Heart right ventricle (tissue), 16 donors: ENCODE measurements around the gene TRMT1. TPM values are rescaled to one million over a fixed set of nuclear protein-coding genes. Genes with fewer than 3 reads are reported as not detected.

Experiments
- ATAC-seq, 8 donors: fragments of 200-7000 bp; cut with Tn5 transposase; one replicate each; pipeline ENCODE4 v1.9.1; 2020; ENCODE audit warnings: mild to moderate bottlenecking in 8 of 8, moderate library complexity in 8 of 8, moderate number of reproducible peaks in 1 of 8
- DNase-seq, 2 donors: peaks; one replicate each; pipeline ENCODE4 v3.0.0-alpha.2; 2020
- H3K27ac ChIP-seq, 10 donors: fragments of 200-600 bp; sonication (generic) in 2 of 10; one replicate each; pipeline versions ENCODE4 v1.5.0 to v1.8.0; 2020 to 2022; ENCODE audit warnings: mild to moderate bottlenecking in 3 of 10
- H3K27me3 ChIP-seq, 7 donors: fragments of 200-600 bp; one replicate each; pipeline ENCODE4 v1.8.0; 2021 to 2022; ENCODE audit warnings: mild to moderate bottlenecking in 2 of 7
- H3K36me3 ChIP-seq, 9 donors: fragments of 200-600 bp; sonication (generic) in 1 of 9; one replicate each; pipeline versions ENCODE4 v1.5.0 to v1.8.0; 2020 to 2022; ENCODE audit warnings: mild to moderate bottlenecking in 2 of 9
- H3K4me1 ChIP-seq, 9 donors: fragments of 200-600 bp; sonication (generic) in 1 of 9; one replicate each; pipeline versions ENCODE4 v1.5.0 to v1.8.0; 2020 to 2022; ENCODE audit warnings: mild to moderate bottlenecking in 4 of 9
- H3K4me3 ChIP-seq, 10 donors: fragments of 200-600 bp; sonication (generic) in 2 of 10; one replicate each; pipeline versions ENCODE4 v1.5.0 to v1.8.0; 2020 to 2022; ENCODE audit warnings: mild to moderate bottlenecking in 7 of 10, moderate library complexity in 2 of 10
- H3K9me3 ChIP-seq, 11 donors: fragments of 200-600 bp in 10 of 11; sonication (generic) in 2 of 11; one replicate each; pipeline versions ENCODE4 v1.5.0 to v1.8.0; 2013 to 2022; ENCODE audit warnings: mild to moderate bottlenecking in 2 of 11, control low read depth in 1 of 11, moderate library complexity in 1 of 11
- WGBS, 2 donors: extraction: QIAGEN DNeasy Blood & Tissue Kit; methylation state at CpG; one replicate each; pipeline ENCODE4 v1.1.7; 2013; ENCODE audit warnings: inconsistent platforms in 1 of 2; 5-methylcytosine and 5-hydroxymethylcytosine counted together
- intact Hi-C, 10 donors: fragments of 100-400 bp; cut with DNase I; formaldehyde crosslinking; loops; one replicate each; pipeline versions ENCODE4 v1.11.1 to v1.14.2; 2022
- polyA plus RNA-seq, 2 donors: library from polyadenylated mRNA; stranded (reverse); fragments of 200-250 nt; gene quantifications; one replicate each; pipeline ENCODE4 v1.2.3, GENCODE V29; 2013
- total RNA-seq, 10 donors: library from RNA; stranded (reverse); fragmentation: NEBNext Ultra II Directional in 3 of 10; extraction: Animal tissue kit (Norgen Biotek cat#: 25700) in 3 of 10; gene quantifications; one replicate each; pipeline versions ENCODE4 v1.2.1 to v1.2.4, GENCODE V29; 2021 to 2023
- TF ChIP-seq, protein P1 (sequence below), 9 donors: fragments of 200-600 bp; sonication (generic) in 2 of 9; IDR thresholded peaks; one replicate each; pipeline versions ENCODE4 v1.5.0 to v1.8.0; 2021 to 2022; ENCODE audit warnings: antibody characterized with exemption in 9 of 9, mild to moderate bottlenecking in 5 of 9, moderate library complexity in 1 of 9
- donor health status: Arrhythmogenic right ventricular cardiomyopathy.
- donor health status: ischemic (EF 13 %, LVEDD 7.1; RV severe dilation, severe dysfunction).
- donor health status: healthy with polysubstance abuse.
- donor health status: DM: no; HTN: yes; CAD: no.
- donor health status: DM: no; HTN: no; CAD: no.
- donor health status: ischemic (EF 25% LVEDD 6.9; RV normal size, moderate dysfunction).
- donor health status: ischemic (EF 25% LVEDD 5.7; RV mildly dilated, moderate dysfunction).
- donor health status: healthy.
- donor health status: DM: yes; HTN: yes; CAD: no.
- donor health status: Ischemic cardiomyopathy.
- donor health status: ischemic (EF 35%, LVEDD 5.7; RV mildly dilated, moderate dysfunction).
- donor health status: nonischemic (EF 11% LVEDD 7.7; RV severe dilation, severe dysfunction).
- donor health status: DM: yes; HTN: yes; CAD: no.
- donor health status: PGD.
- donor health status: ischemic (EF 29% LVEDD 5.4; RV normal size, mild dysfunction).
- donor health status: nonischemic (EF 23%, LVEDD 6.1; RV moderate dilation, normal function).

Gene TRMT1
- total and polyA plus RNA-seq, 12 donors = 10.5 to 54.0 (median 14.8) TPM

GRCh38 chr19:13130886-13131490 lies 14.4 kb upstream of the TRMT1 start:
- H3K4me3 ChIP-seq = no peak overlapping the region
- no peaks in the 10 kb centered on the region for H3K27me3 ChIP-seq
- ATAC-seq (no peak), DNase-seq (no peak)
- H3K9me3 ChIP-seq = no peaks in the 10 kb centered on the region
- no peak overlapping the region for H3K27ac ChIP-seq
- WGBS, 2 donors = 94 to 96% methylated on average over 3 of the region's 3 CpGs
- TF ChIP-seq, protein P1, sequence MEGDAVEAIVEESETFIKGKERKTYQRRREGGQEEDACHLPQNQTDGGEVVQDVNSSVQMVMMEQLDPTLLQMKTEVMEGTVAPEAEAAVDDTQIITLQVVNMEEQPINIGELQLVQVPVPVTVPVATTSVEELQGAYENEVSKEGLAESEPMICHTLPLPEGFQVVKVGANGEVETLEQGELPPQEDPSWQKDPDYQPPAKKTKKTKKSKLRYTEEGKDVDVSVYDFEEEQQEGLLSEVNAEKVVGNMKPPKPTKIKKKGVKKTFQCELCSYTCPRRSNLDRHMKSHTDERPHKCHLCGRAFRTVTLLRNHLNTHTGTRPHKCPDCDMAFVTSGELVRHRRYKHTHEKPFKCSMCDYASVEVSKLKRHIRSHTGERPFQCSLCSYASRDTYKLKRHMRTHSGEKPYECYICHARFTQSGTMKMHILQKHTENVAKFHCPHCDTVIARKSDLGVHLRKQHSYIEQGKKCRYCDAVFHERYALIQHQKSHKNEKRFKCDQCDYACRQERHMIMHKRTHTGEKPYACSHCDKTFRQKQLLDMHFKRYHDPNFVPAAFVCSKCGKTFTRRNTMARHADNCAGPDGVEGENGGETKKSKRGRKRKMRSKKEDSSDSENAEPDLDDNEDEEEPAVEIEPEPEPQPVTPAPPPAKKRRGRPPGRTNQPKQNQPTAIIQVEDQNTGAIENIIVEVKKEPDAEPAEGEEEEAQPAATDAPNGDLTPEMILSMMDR (IDR thresholded peaks at IDR 0.05) = no peak
- intact Hi-C loops = no loop called here
- peaks cover 0 to 34% (median 25%) of the 10 kb centered on the region in 9 donors for H3K4me1 ChIP-seq
- H3K36me3 ChIP-seq = peaks cover 0 to 25% (median 5%) of the 10 kb centered on the region in 9 donors

DNA sequence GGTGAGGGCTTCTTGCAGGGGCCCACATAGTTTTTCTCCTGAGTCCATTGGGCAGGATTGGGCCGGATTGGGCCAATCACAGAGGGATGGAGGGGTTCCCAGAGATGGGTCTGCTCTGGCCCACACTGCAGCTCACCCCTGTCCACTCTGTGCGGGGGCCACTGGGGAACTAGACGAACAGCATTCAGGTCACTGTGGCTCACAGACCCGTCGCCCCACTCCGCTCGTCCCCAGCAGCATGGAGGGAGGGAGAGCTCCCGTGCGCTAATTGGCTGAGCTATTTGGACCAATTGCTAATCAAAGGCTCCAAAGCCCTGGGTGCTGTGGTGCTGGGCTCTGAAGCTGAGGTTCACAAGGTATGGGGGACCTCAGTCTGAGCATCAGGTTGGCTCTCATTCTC lies 12.8 kb upstream of the TRMT1 start:
- intact Hi-C loops = loop anchor here in 3 of 10 donors (10.0 kb wide), 1 partner anchor 135 kb away; no protein-coding TSS in a partner anchor
- Histone ChIP-seq H3K4me3 (no peak overlapping the region), H3K36me3 (peaks cover 0 to 15% (median 0%) of the 10 kb centered on the region in 9 donors), H3K4me1 (peaks cover 0 to 30% (median 20%) of the 10 kb centered on the region in 9 donors), H3K27me3 (no peaks in the 10 kb centered on the region), H3K9me3 (no peaks in the 10 kb centered on the region), H3K27ac (no peak overlapping the region)
- DNase-seq = no peak
- WGBS, 2 donors = 93 to 94% methylated on average over 9 of the region's 9 CpGs
- ATAC-seq = no peak
- TF ChIP-seq, protein P1 (IDR thresholded peaks at IDR 0.05) = no peak

GRCh38 chr19:13128583-13128982 lies 12.0 kb upstream of the TRMT1 start:
- TF ChIP-seq, protein P1 (IDR thresholded peaks at IDR 0.05) = no peak
- DNase-seq (no peak), ATAC-seq (peak in 4 of 8 donors; percentile 15 to 47 (median 24))
- Histone ChIP-seq H3K27ac (peak overlapping the region in 1 of 10 donors; percentile 35), H3K9me3 (no peaks in the 10 kb centered on the region), H3K36me3 (peaks cover 0 to 18% (median 0%) of the 10 kb centered on the region in 9 donors), H3K4me1 (peaks cover 0 to 27% (median 12%) of the 10 kb centered on the region in 9 donors), H3K4me3 (no peak overlapping the region), H3K27me3 (no peaks in the 10 kb centered on the region)
- intact Hi-C loops = loop anchor here in 3 of 10 donors (10.0 kb wide), 1 partner anchor 136 kb away; no protein-coding TSS in a partner anchor
- 55 to 87% methylated on average over 1 of the region's 1 CpG for WGBS, 2 donors

DNA sequence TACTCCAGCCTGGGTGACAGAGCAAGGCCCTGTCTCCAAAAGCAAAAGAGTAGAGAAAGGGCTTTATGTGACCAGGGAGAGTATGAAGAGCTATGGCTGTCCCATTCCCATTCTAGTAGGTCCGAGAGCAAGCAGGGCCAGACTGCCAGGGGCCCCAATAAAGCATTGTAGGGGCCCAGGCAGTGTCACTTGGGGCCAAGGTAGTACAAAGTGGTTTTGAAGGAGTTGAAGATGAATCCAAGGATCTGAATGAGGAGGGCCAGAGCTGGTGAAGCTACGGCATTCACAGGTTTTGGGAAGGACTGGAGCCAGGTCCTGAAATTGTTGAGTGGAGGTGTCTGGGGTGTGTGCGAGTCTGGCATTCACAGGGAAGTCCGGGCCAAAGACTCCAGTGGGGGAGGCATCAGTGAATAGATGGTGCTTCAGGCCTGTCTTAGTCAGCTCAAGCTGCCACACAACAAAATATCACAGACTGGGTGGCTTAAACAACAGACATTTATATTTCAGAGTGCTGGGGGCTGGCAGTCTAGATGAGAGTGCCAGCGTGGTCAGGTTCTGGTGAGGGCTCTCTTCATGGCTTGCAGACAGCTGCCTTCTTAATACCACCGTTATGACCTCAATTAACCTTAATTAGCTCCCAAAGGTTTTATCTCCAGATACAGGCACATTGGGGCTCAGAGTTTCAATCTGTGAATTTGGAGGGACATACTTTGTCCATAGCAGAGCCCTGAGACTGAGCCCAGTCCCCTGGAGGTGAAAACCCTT lies 11.5 kb upstream of the TRMT1 start:
- ATAC-seq (peak in 1 of 8 donors; percentile 14), DNase-seq (no peak)
- peaks cover 0 to 21% (median 7%) of the 10 kb centered on the region in 9 donors for H3K4me1 ChIP-seq
- intact Hi-C loops = loop anchor here in 3 of 10 donors (10.0 kb wide), 1 partner anchor 137 kb away; no protein-coding TSS in a partner anchor
- TF ChIP-seq, protein P1 (IDR thresholded peaks at IDR 0.05) = no peak
- WGBS, 2 donors = 89 to 90% methylated on average over 6 of the region's 6 CpGs
- peaks cover 0 to 18% (median 0%) of the 10 kb centered on the region in 9 donors for H3K36me3 ChIP-seq
- H3K27ac ChIP-seq = peak overlapping the region in 1 of 10 donors; percentile 35
- no peaks in the 10 kb centered on the region for H3K9me3 ChIP-seq
- H3K27me3 ChIP-seq = no peaks in the 10 kb centered on the region
- H3K4me3 ChIP-seq = no peak overlapping the region
